Superior temporal gyrus (tissue), 1 donor: ENCODE results near the gene LRP8.

Experiments used
- DNase-seq: peaks from one replicate; pipeline ENCODE4 v3.0.0-alpha.2; 2016; ENCODE audit errors: extremely low spot score

Gene LRP8

GRCh38 chr1:53262000-53262399 is 65.9 kb downstream of the LRP8 start:
- no peak for DNase-seq

- DNase-seq = no peak
Observed at GRCh38 chr1:53260631-53261247, 67.1 kb downstream of the LRP8 start.

- DNase-seq = no peak
Observed at GRCh38 chr1:53259932-53260331, 67.9 kb downstream of the LRP8 start.

- no peak for DNase-seq
Observed at GRCh38 chr1:53258216-53258615, 69.7 kb downstream of the LRP8 start.

GRCh38 chr1:53257454-53258081 is 70.3 kb downstream of the LRP8 start:
- no peak for DNase-seq

GRCh38 chr1:53256511-53257453 is 71.1 kb downstream of the LRP8 start:
- DNase-seq = no peak

- DNase-seq = no peak
Observed at GRCh38 chr1:53255031-53255430, 72.8 kb downstream of the LRP8 start.

- DNase-seq = no peak
Observed at GRCh38 chr1:53254011-53254640, 73.7 kb downstream of the LRP8 start.

GRCh38 chr1:53250325-53250724 is 77.5 kb downstream of the LRP8 start:
- no peak for DNase-seq

GRCh38 chr1:53249706-53250105 is 78.2 kb downstream of the LRP8 start:
- DNase-seq = no peak

- DNase-seq = no peak
Observed at GRCh38 chr1:53246261-53247134, 81.4 kb downstream of the LRP8 start.

GRCh38 chr1:53244141-53244540 is 83.7 kb downstream of the LRP8 start:
- no peak for DNase-seq

- no peak for DNase-seq
Observed at GRCh38 chr1:53242381-53242780, 85.5 kb downstream of the LRP8 start.

GRCh38 chr1:53241828-53242227 is 86.0 kb downstream of the LRP8 start:
- no peak for DNase-seq

GRCh38 chr1:53238197-53239155 is 89.4 kb downstream of the LRP8 start, which contains the start of gene MAGOH:
TSS of gene MAGOH (minus strand) at chr1:53238518. CDS start at chr1:53238448, 70 bp downstream.
- peak; percentile 97 for DNase-seq

- DNase-seq = no peak
Observed at GRCh38 chr1:53237638-53238037, 90.2 kb downstream of the LRP8 start.

- DNase-seq = no peak
Observed at GRCh38 chr1:53220962-53221286, 106.9 kb downstream of the LRP8 start.

GRCh38 chr1:53220171-53220961 is 107.5 kb downstream of the LRP8 start, which contains the start of gene CZIB:
TSS of gene CZIB (minus strand) at chr1:53220634. CDS start at chr1:53220575, 59 bp downstream.
- peak; percentile 84 for DNase-seq

- DNase-seq = no peak
Observed at GRCh38 chr1:53219711-53220110, 108.2 kb downstream of the LRP8 start.
